Body of pancreas (tissue), 4 donors: ENCODE measurements around the gene SLC38A3.
A peak's percentile ranks its signal among the peaks of the same experiment; 100 is the strongest.

Experiments used
- POLR2A ChIP-seq, 3 donors: fragments of 450-650 bp; IDR thresholded peaks; one replicate each; pipeline ENCODE4 v1.6.1; 2016; ENCODE audit warnings: antibody characterized with exemption in 3 of 3, mild to moderate bottlenecking in 2 of 3
- TF ChIP-seq, protein P1 (sequence below), 7 experiments: fragments of 450-650 bp in 4 of 7; fragments of 200-600 bp in 3 of 7; sonication (generic) in 3 of 7; IDR thresholded peaks; one replicate each; pipeline ENCODE4 v1.5.1; 2016 to 2019; ENCODE audit warnings: antibody characterized with exemption in 7 of 7

DNA sequence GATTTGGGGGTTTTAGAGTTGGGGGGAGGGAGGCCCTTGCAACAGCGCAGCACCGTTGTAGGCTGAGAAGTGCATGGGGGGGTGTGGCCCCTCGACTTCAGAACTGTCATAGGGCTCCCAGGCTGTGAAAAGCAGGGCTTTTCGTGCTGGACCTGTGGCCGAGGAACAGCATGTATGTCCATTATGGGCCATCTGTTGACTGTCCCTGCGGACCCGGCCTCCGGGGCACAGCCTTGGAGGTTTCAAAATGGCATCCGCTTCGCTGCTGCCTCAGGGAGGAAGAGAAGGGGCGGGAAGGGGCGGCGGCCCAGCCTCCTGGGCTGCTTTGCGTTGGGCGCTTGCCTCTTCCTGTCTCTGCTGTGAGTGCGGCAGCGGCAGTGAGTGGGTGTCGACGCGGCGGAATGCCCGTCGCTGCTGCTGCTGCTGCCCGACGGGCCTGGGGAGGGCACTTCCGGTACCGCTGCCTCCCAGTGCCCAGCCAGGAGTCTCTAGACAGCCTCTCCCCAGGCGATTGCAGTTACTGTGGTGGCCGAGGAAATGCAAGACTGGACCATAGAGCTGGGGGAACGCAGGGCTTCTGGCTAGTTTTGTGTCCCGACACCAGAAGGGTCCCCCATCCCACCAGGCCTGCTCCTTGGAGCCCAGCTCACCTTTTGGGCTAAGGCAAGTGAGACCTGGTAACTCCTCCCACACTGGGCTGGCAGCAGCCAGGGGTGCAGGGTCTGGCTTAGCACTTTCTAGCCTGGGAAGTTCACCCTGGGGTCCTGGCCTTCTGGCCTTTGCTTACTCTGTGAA lies 32.9 kb downstream of the SLC38A3 start:
- TF ChIP-seq, protein P1, sequence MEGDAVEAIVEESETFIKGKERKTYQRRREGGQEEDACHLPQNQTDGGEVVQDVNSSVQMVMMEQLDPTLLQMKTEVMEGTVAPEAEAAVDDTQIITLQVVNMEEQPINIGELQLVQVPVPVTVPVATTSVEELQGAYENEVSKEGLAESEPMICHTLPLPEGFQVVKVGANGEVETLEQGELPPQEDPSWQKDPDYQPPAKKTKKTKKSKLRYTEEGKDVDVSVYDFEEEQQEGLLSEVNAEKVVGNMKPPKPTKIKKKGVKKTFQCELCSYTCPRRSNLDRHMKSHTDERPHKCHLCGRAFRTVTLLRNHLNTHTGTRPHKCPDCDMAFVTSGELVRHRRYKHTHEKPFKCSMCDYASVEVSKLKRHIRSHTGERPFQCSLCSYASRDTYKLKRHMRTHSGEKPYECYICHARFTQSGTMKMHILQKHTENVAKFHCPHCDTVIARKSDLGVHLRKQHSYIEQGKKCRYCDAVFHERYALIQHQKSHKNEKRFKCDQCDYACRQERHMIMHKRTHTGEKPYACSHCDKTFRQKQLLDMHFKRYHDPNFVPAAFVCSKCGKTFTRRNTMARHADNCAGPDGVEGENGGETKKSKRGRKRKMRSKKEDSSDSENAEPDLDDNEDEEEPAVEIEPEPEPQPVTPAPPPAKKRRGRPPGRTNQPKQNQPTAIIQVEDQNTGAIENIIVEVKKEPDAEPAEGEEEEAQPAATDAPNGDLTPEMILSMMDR (IDR thresholded peaks at IDR 0.05), result no peak
- TF ChIP-seq POLR2A (IDR thresholded peaks at IDR 0.05), result peak in 2 of 3 donors; percentile 47 to 67
